HEK293 (cell line): ENCODE results near the gene CD59.
"Not testable (repeated sequence)": the region's sequence is repeated elsewhere in the genome, so short reads cannot be mapped to it uniquely, and the experiment has no call there.

Experiments used
- CTCF ChIA-PET: fragments of 350-600 bp; formaldehyde crosslinking; extraction: SDS; loops from one replicate; lab custom pipeline; 2021; ENCODE audit warnings: antibody characterized with exemption; lab: Yijun Ruan, JAX
- POLR2A ChIA-PET: fragments of 300-600 bp; formaldehyde crosslinking; extraction: SDS; loops from one replicate; lab custom pipeline; 2020; ENCODE audit warnings: antibody characterized with exemption, inconsistent platforms; lab: Yijun Ruan, JAX
- H3K27ac ChIP-seq: fragments of 200-500 bp; sonication (Bioruptor generic); 2 replicates; pipeline ENCODE4 v1.5.1; 2014; ENCODE audit warnings: low read depth, low read length, control low read depth, inconsistent platforms; ENCODE audit errors: extremely low read depth
- H3K36me3 ChIP-seq, 2 experiments: fragments of 200-500 bp in 1 of 2; sonication (Bioruptor generic) in 1 of 2; 1 replicate in 1 of 2; 2 replicates in 1 of 2; pipeline ENCODE4 v1.5.1; 2014 to 2017; ENCODE audit warnings: inconsistent platforms in 2 of 2, low read length in 2 of 2; ENCODE audit not compliant: control insufficient read depth in 2 of 2, insufficient read depth in 1 of 2
- H3K4me1 ChIP-seq: fragments of 200-500 bp; sonication (Bioruptor generic); 2 replicates; pipeline ENCODE4 v1.5.1; 2014; ENCODE audit warnings: mild to moderate bottlenecking, low read length, inconsistent platforms; ENCODE audit not compliant: control insufficient read depth, insufficient read depth
- H3K4me3 ChIP-seq: 2 replicates; pipeline ENCODE4 v1.5.1; 2011; ENCODE audit warnings: low read depth, mild to moderate bottlenecking, control low read depth, low read length, moderate library complexity
- H3K9me3 ChIP-seq: fragments of 200-500 bp; sonication (Bioruptor generic); 2 replicates; pipeline ENCODE4 v1.5.1; 2014; ENCODE audit warnings: low read depth, low read length, inconsistent platforms; ENCODE audit not compliant: control insufficient read depth, insufficient read depth
- FEZF1 ChIP-seq: fragments of 450-650 bp; formaldehyde crosslinking; IDR thresholded peaks from 2 replicates; pipeline ENCODE4 v1.5.1; 2016; ENCODE audit warnings: missing biosample characterization, missing genetic modification characterization
- HOXA7 ChIP-seq: sonication (generic); formaldehyde crosslinking; IDR thresholded peaks from 2 replicates; pipeline ENCODE4 v1.8.1; 2022; ENCODE audit warnings: missing genetic modification reagents, borderline replicate concordance
- REPIN1 ChIP-seq: fragments of 450-650 bp; formaldehyde crosslinking; IDR thresholded peaks from 2 replicates; pipeline ENCODE4 v1.5.1; 2017; ENCODE audit warnings: missing biosample characterization, missing genetic modification characterization, low read depth
- REST ChIP-seq: fragments of 450-650 bp; formaldehyde crosslinking; IDR thresholded peaks from 2 replicates; pipeline ENCODE4 v1.5.1; 2016; ENCODE audit warnings: missing biosample characterization, missing genetic modification characterization
- ZBTB20 ChIP-seq: fragments of 450-650 bp; formaldehyde crosslinking; IDR thresholded peaks from 2 replicates; pipeline ENCODE4 v1.5.1; 2016; ENCODE audit warnings: missing biosample characterization, missing genetic modification characterization
- ZBTB49 ChIP-seq: fragments of 450-650 bp; formaldehyde crosslinking; IDR thresholded peaks from 2 replicates; pipeline ENCODE4 v1.5.1; 2016; ENCODE audit warnings: missing biosample characterization, missing genetic modification characterization, low read depth
- ZBTB7A ChIP-seq: fragments of 450-650 bp; formaldehyde crosslinking; IDR thresholded peaks from 2 replicates; pipeline ENCODE4 v1.5.1; 2016; ENCODE audit warnings: low read depth, missing biosample characterization, missing genetic modification characterization
- ZBTB8A ChIP-seq: fragments of 450-650 bp; formaldehyde crosslinking; IDR thresholded peaks from 2 replicates; pipeline ENCODE4 v1.5.1; 2016; ENCODE audit warnings: missing biosample characterization, missing genetic modification characterization
- ZFP69B ChIP-seq: fragments of 450-650 bp; formaldehyde crosslinking; IDR thresholded peaks from 2 replicates; pipeline ENCODE4 v1.5.1; 2016; ENCODE audit warnings: missing biosample characterization, missing genetic modification characterization
- ZIC2 ChIP-seq: fragments of 450-650 bp; formaldehyde crosslinking; IDR thresholded peaks from 2 replicates; pipeline ENCODE4 v1.5.1; 2016; ENCODE audit warnings: missing biosample characterization, missing genetic modification characterization
- ZNF112 ChIP-seq: fragments of 450-650 bp; formaldehyde crosslinking; IDR thresholded peaks from 2 replicates; pipeline ENCODE4 v1.5.0; 2017; ENCODE audit warnings: missing biosample characterization, missing genetic modification characterization
- ZNF239 ChIP-seq: fragments of 450-650 bp; formaldehyde crosslinking; IDR thresholded peaks from 2 replicates; pipeline ENCODE4 v1.5.1; 2016; ENCODE audit warnings: missing biosample characterization, missing genetic modification characterization
- ZNF324 ChIP-seq: fragments of 450-650 bp; formaldehyde crosslinking; IDR thresholded peaks from 2 replicates; pipeline ENCODE4 v1.5.1; 2016; ENCODE audit warnings: missing biosample characterization, missing genetic modification characterization
- ZNF510 ChIP-seq: fragments of 450-650 bp; formaldehyde crosslinking; IDR thresholded peaks from 2 replicates; pipeline ENCODE4 v1.5.1; 2018; ENCODE audit warnings: mild to moderate bottlenecking, missing genetic modification characterization, missing biosample characterization; ENCODE audit not compliant: insufficient replicate concordance
- ZNF610 ChIP-seq: fragments of 450-650 bp; formaldehyde crosslinking; IDR thresholded peaks from 2 replicates; pipeline ENCODE4 v1.5.1; 2016; ENCODE audit warnings: missing biosample characterization, missing genetic modification characterization, borderline replicate concordance
- ZNF639 ChIP-seq: fragments of 450-650 bp; formaldehyde crosslinking; IDR thresholded peaks from 2 replicates; pipeline ENCODE4 v1.5.1; 2016; ENCODE audit warnings: missing biosample characterization, missing genetic modification characterization

Gene CD59

DNA sequence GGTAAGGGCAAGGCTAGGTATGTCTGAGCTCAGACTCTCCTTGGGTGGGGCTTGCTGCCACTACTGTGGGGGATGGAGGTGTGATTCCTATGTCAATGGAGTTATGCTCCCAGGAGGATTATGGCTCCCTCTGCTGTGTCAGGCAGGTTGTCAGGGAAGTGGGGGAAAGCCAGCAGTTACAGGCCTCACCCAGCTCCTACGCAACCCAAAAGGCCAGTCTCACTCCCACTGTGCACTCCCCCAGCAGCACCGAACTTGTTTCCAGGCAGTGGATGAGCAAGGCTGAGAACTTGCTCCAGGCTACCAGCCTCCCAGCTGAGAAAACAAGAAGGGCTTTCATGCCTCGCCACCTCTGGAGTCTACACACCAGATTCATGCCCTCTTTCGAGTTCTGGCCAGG, 53.8 kb downstream of the CD59 start:
- TF ChIP-seq ZBTB49 (tag by site-specific recombination) (no peak), FEZF1 (peak; percentile 35; the same call in 1 of the 2 replicates), HOXA7 (CRISPR knock-in tag) (no peak), ZBTB20 (no peak), ZNF324 (no peak), ZBTB8A (tag by site-specific recombination) (no peak), ZIC2 (tag by site-specific recombination) (peak; percentile 10; the same call in 1 of the 2 replicates), ZNF510 (tag by site-specific recombination) (no peak), ZNF610 (tag by site-specific recombination) (no peak)
- Histone ChIP-seq H3K4me3 (no peak overlapping the region), H3K36me3 (no peaks in the 10 kb centered on the region), H3K4me1 (no peaks in the 10 kb centered on the region), H3K27ac (no peak overlapping the region), H3K9me3 (no peaks in the 10 kb centered on the region)
- POLR2A ChIA-PET, result no interaction called here
- CTCF ChIA-PET, result interaction anchor here (0.6 to 1.2 kb wide), 4 partner anchors 80 to 412 kb away, joined by 3 to 5 read pairs (median 4); no protein-coding TSS in a partner anchor

DNA sequence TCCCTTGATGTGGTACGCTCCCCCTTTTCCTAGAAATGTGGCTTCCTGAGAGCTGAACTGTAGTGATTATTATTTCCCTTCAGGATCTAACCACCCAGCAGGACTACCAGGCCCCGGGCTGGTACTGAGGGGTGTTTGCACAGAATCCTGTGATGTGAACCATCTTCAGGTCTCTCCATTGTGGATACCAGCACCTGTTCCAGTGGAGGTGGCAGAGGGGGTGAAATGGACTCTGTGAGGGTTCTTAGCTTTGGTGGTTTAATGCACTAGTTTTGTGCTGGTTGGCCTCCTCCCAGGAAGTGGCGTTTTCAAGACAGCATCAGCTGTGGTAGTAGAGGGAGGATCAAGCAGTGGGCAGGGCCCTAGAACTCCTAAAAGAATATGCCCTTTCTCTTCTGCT, 54.2 kb downstream of the CD59 start:
- ChIA-PET CTCF (interaction anchor here (0.6 to 1.2 kb wide), 4 partner anchors 80 to 412 kb away, joined by 3 to 5 read pairs (median 4); no protein-coding TSS in a partner anchor), POLR2A (no interaction called here)
- Histone ChIP-seq H3K4me1 (no peaks in the 10 kb centered on the region), H3K4me3 (no peak overlapping the region), H3K27ac (no peak overlapping the region), H3K36me3 (no peaks in the 10 kb centered on the region), H3K9me3 (no peaks in the 10 kb centered on the region)
- no peak for TF ChIP-seq ZFP69B (tag by site-specific recombination)
- TF ChIP-seq REST, result no peak
- TF ChIP-seq ZNF639, result no peak
- no peak for TF ChIP-seq REPIN1
- no peak for TF ChIP-seq ZNF112
- no peak for TF ChIP-seq ZBTB7A (tag by site-specific recombination)
- no peak for TF ChIP-seq ZNF239 (tag by site-specific recombination)
- TF ChIP-seq, all 188 proteins: peak for 0

DNA sequence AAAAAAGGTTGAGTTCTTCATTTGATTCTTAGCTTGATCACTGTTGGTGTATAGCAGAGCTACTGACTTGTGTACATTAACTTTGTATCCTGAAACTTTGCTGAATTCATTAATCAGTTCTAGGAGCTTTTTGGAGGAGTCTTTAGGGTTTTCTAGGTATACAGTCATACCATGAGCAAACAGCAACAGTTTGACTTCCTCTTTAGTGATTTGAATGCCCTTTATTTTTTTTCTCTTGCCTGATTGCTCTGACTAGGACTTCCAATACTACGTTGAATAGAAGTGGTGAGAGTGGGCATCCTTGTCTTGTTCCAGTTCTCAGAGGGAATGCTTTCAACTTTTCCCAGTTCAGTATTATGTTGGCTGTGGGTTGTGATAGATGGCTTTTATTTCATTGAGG, 57.6 kb downstream of the CD59 start:
- H3K27ac ChIP-seq, H3K36me3 ChIP-seq, POLR2A ChIA-PET, H3K9me3 ChIP-seq, H3K4me3 ChIP-seq, H3K4me1 ChIP-seq: not testable (repeated sequence)
- CTCF ChIA-PET, result interaction anchor here (1.0 kb wide), 1 partner anchor 9 kb away, joined by 7 read pairs; no protein-coding TSS in a partner anchor
